ENCODE data around the gene DLG1.
"Not testable (repeated sequence)": the region's sequence is repeated elsewhere in the genome, so short reads cannot be mapped to it uniquely, and the experiment has no call there.

The DLG1 gene

GRCh38 chr3:197283045-197283444, 15.4 kb downstream of the DLG1 start:
- no peak for DNase-seq

- no peak for DNase-seq
Observed at GRCh38 chr3:197281849-197282248, 16.6 kb downstream of the DLG1 start.

GRCh38 chr3:197280156-197280555, 18.3 kb downstream of the DLG1 start:
- no peak for DNase-seq

GRCh38 chr3:197278933-197279332, 19.5 kb downstream of the DLG1 start:
- no peak for DNase-seq

GRCh38 chr3:197276808-197277207, 21.6 kb downstream of the DLG1 start:
- DNase-seq: not testable (repeated sequence)

- DNase-seq: no peak
Observed at GRCh38 chr3:197270558-197271317, 27.7 kb downstream of the DLG1 start.

GRCh38 chr3:197269024-197269423, 29.4 kb downstream of the DLG1 start:
- no peak for DNase-seq

- no peak for DNase-seq
Observed at GRCh38 chr3:197268294-197268693, 30.1 kb downstream of the DLG1 start.

- no peak for DNase-seq
Observed at GRCh38 chr3:197266331-197266730, 32.1 kb downstream of the DLG1 start.

- no peak for DNase-seq
Observed at GRCh38 chr3:197262709-197263108, 35.7 kb downstream of the DLG1 start.

- no peak for DNase-seq
Observed at GRCh38 chr3:197261164-197261509, 37.3 kb downstream of the DLG1 start.

GRCh38 chr3:197260491-197261163, 37.8 kb downstream of the DLG1 start:
- no peak for DNase-seq

- no peak for DNase-seq
Observed at GRCh38 chr3:197259096-197259495, 39.3 kb downstream of the DLG1 start.

- no peak for DNase-seq
Observed at GRCh38 chr3:197258168-197258755, 40.1 kb downstream of the DLG1 start.

- no peak for DNase-seq
Observed at GRCh38 chr3:197257711-197258110, 40.7 kb downstream of the DLG1 start.

- DNase-seq: peak; percentile 39 to 55
Observed at GRCh38 chr3:197256836-197257444, 41.5 kb downstream of the DLG1 start.

- DNase-seq: no peak
Observed at GRCh38 chr3:197256104-197256503, 42.3 kb downstream of the DLG1 start.

GRCh38 chr3:197253238-197253947, 45.0 kb downstream of the DLG1 start:
- DNase-seq: no peak

- no peak for DNase-seq
Observed at GRCh38 chr3:197249542-197249941, 48.9 kb downstream of the DLG1 start.

GRCh38 chr3:197248341-197248740, 50.1 kb downstream of the DLG1 start:
- DNase-seq: no peak

GRCh38 chr3:197244751-197245150, 53.7 kb downstream of the DLG1 start:
- DNase-seq: no peak

GRCh38 chr3:197242784-197243432, 55.5 kb downstream of the DLG1 start:
- no peak for DNase-seq

- no peak for DNase-seq
Observed at GRCh38 chr3:197241173-197241572, 57.2 kb downstream of the DLG1 start.
